ENCODE measurements around the gene PPOX.

The PPOX gene

DNA sequence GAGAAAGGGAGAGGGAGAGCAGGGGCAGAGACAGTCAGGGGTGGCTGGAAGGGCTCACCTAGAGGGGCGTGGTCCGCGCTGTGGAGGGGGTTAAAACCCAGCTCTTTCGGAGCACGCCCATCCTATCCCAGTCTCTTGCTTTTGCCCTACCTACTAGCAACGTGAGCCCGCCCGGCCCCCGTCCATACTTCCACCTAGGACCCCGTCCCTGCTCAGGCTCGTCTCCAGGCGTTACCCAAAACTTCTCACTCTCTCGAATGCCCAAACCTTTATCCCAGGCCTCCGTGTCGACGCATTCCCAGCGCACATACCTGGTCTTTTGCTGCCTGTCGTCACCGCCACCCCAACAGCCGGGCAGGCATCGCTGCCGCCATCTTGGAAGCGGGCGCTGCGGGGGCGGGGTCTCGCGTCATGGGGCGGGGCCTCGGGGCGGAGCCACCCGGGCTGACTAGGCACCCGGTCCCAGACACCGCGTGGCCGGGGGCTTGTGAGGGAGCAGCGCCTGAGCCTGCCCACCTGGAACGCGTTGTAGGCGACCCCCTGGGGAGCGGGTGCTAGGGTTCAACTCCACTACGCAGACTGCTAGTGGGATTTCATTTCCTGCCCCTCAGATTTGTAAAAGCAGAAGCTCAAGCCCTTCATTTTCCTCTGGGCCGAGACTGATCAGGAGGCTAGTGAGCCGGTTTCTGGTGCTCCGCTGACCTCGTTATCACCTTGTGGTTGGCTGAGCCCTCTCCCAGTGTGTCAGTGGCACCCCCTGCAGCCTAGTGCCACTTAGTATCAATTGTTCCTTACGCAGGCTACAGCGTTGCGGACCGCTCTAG is 11.1 kb downstream of the PPOX start, which contains the start of gene B4GALT3:
Gene B4GALT3, minus strand, starts transcription at position 396 of the 824 bp plus-strand sequence. CDS start 1,447 bp downstream, outside the sequence.
- H3K27ac ChIP-seq = peak within 1 kb of the TSS; percentile 63
- TF ChIP-seq ZFX (IDR thresholded peaks at IDR 0.05; ENCODE audit: borderline replicate concordance) = no peak
- TF ChIP-seq, protein P1, sequence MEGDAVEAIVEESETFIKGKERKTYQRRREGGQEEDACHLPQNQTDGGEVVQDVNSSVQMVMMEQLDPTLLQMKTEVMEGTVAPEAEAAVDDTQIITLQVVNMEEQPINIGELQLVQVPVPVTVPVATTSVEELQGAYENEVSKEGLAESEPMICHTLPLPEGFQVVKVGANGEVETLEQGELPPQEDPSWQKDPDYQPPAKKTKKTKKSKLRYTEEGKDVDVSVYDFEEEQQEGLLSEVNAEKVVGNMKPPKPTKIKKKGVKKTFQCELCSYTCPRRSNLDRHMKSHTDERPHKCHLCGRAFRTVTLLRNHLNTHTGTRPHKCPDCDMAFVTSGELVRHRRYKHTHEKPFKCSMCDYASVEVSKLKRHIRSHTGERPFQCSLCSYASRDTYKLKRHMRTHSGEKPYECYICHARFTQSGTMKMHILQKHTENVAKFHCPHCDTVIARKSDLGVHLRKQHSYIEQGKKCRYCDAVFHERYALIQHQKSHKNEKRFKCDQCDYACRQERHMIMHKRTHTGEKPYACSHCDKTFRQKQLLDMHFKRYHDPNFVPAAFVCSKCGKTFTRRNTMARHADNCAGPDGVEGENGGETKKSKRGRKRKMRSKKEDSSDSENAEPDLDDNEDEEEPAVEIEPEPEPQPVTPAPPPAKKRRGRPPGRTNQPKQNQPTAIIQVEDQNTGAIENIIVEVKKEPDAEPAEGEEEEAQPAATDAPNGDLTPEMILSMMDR (IDR thresholded peaks at IDR 0.05) = peak; percentile 21; the same call in 1 of the 2 replicates

DNA sequence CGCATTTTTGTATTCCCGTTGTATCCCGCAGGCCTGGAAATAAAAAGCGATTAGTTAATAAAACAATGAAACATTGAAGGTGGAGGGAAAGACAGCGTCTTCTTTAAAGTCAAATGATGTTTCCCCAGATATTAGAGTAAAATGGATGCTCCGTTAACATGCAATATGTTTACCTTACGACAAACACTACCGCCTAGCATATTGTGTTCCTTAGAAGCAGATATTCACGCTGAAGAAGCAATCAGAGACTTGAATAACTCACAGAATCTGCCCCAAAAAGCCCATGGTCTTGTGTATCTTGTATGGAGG is 11.7 kb downstream of the PPOX start:
- TF ChIP-seq, protein P1 (IDR thresholded peaks at IDR 0.05) = peak; percentile 0; the same call in 1 of the 2 replicates
- no peak for TF ChIP-seq ZFX (IDR thresholded peaks at IDR 0.05; ENCODE audit: borderline replicate concordance)
- H3K27ac ChIP-seq = peak overlapping the region; percentile 63

DNA sequence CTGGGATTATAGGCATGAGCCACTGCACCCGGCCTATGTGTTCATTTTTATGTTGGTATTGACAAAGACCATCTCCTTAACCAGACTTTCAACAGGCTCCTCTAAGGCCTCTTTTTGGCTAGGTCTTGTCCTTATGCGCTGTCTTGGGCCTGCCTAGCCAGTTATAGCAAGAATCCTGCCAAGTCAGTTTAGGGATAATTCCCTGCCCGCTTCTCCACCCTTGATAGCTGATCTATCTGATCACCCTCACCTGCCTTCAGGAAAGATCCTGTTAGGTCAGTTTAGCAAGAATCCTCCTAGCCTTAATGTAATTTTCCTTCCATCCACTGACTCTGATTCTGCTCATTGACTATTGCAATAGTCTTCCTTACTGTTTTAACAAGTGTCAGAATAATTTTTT is 13.5 kb downstream of the PPOX start:
- TF ChIP-seq, protein P1 (IDR thresholded peaks at IDR 0.05) = no peak
- H3K27ac ChIP-seq = no peak overlapping the region

DNA sequence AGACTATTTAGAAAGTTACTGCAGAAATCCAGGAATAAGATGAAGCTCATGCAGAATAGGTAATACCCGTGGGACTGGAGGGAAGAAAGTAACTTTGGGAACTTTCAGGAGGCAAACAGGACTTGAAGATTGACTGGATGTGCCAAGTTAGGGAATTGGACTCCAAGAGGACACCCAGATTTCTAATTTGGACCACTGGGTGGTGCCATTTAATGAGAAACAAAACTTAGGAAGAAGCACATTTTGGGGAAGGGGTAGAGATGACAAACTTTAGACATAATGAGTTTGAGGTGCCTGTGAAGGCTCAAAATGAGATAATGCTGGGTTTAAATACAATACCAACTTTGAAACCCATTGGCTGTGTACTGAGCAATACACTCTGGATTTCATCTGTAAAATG is 14.4 kb downstream of the PPOX start:
- no peak for TF ChIP-seq ZFX (IDR thresholded peaks at IDR 0.05; ENCODE audit: borderline replicate concordance)
- TF ChIP-seq, protein P1 (IDR thresholded peaks at IDR 0.05) = peak; percentile 45
- no peak overlapping the region for H3K27ac ChIP-seq

DNA sequence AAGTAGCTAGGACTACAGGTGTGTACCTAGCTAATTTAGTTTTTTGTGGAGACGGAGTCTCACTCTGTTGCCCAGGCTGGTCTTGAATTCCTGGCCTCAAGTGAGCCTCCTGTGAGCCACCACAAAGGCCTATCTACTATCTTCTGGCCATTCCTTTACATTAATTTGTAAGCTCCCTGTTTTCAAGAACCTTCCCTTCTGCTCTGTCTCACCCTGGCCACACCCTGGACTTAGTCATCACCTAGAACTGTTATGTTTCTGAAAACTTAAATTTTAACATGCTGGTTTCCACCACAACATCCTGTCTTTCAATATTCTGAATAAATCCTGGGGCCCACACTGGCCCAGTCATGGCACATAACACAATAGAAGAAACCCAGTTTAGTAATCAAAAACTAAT is 16.0 kb downstream of the PPOX start:
- TF ChIP-seq ZFX (IDR thresholded peaks at IDR 0.05; ENCODE audit: borderline replicate concordance) = no peak
- TF ChIP-seq, protein P1 (IDR thresholded peaks at IDR 0.05) = no peak
- H3K27ac ChIP-seq = no peak overlapping the region

DNA sequence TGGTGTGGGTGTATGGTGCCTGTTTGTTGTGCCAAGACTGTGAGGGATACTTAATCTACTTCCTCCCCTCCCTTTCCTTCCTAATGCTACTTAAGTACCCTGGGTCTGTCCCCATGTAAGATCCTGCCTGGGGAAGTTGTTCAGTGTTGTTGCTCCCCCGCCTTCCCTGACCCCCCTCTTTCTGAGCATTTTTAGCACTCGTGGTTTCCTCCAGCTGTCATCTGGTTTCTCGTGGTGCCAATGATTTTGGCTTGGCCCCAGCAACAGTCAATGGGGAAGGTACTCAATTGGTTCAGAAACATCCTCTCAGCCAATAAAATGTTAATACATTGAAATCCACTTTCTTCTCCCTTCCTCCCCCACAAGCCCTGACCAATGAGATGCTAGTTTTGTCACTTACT is 19.1 kb downstream of the PPOX start:
- H3K27ac ChIP-seq = no peak overlapping the region
- no peak for TF ChIP-seq ZFX (IDR thresholded peaks at IDR 0.05; ENCODE audit: borderline replicate concordance)
- TF ChIP-seq, protein P1 (IDR thresholded peaks at IDR 0.05) = no peak

DNA sequence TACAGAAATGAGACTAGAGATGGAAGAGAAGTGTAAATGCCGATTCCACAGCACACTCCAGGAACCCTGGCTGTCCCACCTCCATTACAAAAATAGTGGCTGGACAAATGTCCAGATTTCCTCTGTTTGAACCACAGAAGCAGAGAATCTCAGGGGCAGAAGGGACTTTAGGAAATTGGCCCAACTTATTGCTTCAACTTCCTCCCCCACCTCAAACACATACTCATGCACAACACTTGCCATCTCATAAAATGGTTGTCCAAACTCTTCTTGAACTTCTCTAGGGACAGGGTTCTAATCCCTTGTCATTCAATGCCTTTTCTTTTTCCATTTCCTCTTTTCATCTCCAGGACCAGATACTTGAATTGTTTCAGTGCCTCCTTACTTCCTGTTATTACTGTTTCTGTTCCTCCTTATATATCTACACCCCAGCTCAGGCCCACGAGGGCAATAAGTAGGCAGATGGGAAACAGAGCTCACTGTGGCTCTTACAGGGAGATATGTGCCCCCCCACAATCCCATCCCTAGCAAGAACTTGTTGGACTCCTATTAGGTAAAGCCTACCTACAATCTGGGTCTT is 19.6 kb downstream of the PPOX start:
- H3K27ac ChIP-seq = no peak overlapping the region
- TF ChIP-seq, protein P1 (IDR thresholded peaks at IDR 0.05) = no peak
- no peak for TF ChIP-seq ZFX (IDR thresholded peaks at IDR 0.05; ENCODE audit: borderline replicate concordance)
